T-cell (primary cell): ENCODE measurements around the gene TSPOAP1. TPM values are rescaled to one million over a fixed set of nuclear protein-coding genes. Genes with fewer than 3 reads are reported as not detected.
A peak's percentile ranks its signal among the peaks of the same experiment; 100 is the strongest.

Experiments
- ATAC-seq, 4 experiments: fragments of 200-7000 bp in 3 of 4; fragments of 150-1000 bp in 1 of 4; cut with Tn5 transposase; replicated peaks in 1 of 4; 1 replicate in 3 of 4; 2 replicates in 1 of 4; pipeline ENCODE4 v1.10.0; 2021; ENCODE audit warnings: moderate library complexity in 3 of 4, mild to moderate bottlenecking in 2 of 4, moderate number of reproducible peaks in 1 of 4
- CTCF ChIA-PET, 2 donors: fragments of 300-600 bp; sonication (Branson Sonifier 250); formaldehyde crosslinking; loops; one replicate each; lab custom pipeline; 2022; ENCODE audit warnings: antibody characterized with exemption in 2 of 2; lab: Charles Lee
- POLR2A ChIA-PET, 2 donors: fragments of 300-600 bp; sonication (Branson Sonifier 250); formaldehyde crosslinking; loops; one replicate each; lab custom pipeline; 2022; ENCODE audit warnings: antibody characterized with exemption in 2 of 2; lab: Charles Lee
- DNase-seq, 35 experiments: peaks; one replicate each; pipeline versions ENCODE4 v3.0.0 to v3.0.0-alpha.2; 2013 to 2023
- H3K27ac ChIP-seq: one replicate; pipeline ENCODE4 v1.5.1; 2013; ENCODE audit warnings: low read length
- H3K27me3 ChIP-seq, 2 experiments: replicated peaks in 1 of 2; 1 replicate in 1 of 2; 2 replicates in 1 of 2; pipeline versions ENCODE4 v1.6.1 to v1.7.0; 2013; ENCODE audit warnings: low read length in 1 of 2, mixed read lengths in 1 of 2; ENCODE audit not compliant: control insufficient read depth in 2 of 2, insufficient read depth in 2 of 2; ENCODE audit errors: extremely low read depth in 1 of 2
- H3K36me3 ChIP-seq, 2 donors: 1 replicate in 1 of 2; 2 replicates in 1 of 2; pipeline versions ENCODE4 v1.6.1 to v1.7.0; 2013; ENCODE audit warnings: low read length in 1 of 2; ENCODE audit not compliant: control insufficient read depth in 2 of 2, insufficient read depth in 1 of 2; ENCODE audit errors: extremely low read depth in 1 of 2
- H3K4me1 ChIP-seq, 2 experiments: 1 replicate in 1 of 2; 2 replicates in 1 of 2; pipeline versions ENCODE4 v1.6.1 to v1.7.0; 2013; ENCODE audit warnings: low read length in 2 of 2, mixed read lengths in 1 of 2; ENCODE audit not compliant: insufficient read depth in 2 of 2, control insufficient read depth in 1 of 2; ENCODE audit errors: extremely low read depth in 1 of 2
- H3K4me3 ChIP-seq, 2 donors: 1 replicate in 1 of 2; 2 replicates in 1 of 2; pipeline versions ENCODE4 v1.5.1 to v1.7.0; 2013; ENCODE audit warnings: mild to moderate bottlenecking in 2 of 2, low read length in 1 of 2, moderate library complexity in 1 of 2; ENCODE audit not compliant: control insufficient read depth in 1 of 2; ENCODE audit errors: extremely low read depth in 1 of 2
- H3K9me3 ChIP-seq: 2 replicates; pipeline ENCODE4 v1.7.0; 2013
- H3K27ac Mint-ChIP-seq, 2 donors: one replicate each; pipeline ENCODE4 v1.8.0; 2020 to 2021; ENCODE audit warnings: mild to moderate bottlenecking in 2 of 2, mixed read lengths in 2 of 2
- H3K27me3 Mint-ChIP-seq, 2 donors: one replicate each; pipeline ENCODE4 v1.8.0; 2021 to 2022; ENCODE audit warnings: mixed read lengths in 2 of 2
- H3K36me3 Mint-ChIP-seq: one replicate; pipeline ENCODE4 v1.8.0; 2021; ENCODE audit warnings: mixed read lengths
- H3K4me1 Mint-ChIP-seq, 3 donors: one replicate each; pipeline ENCODE4 v1.8.0; 2020 to 2022; ENCODE audit warnings: mixed read lengths in 3 of 3, mild to moderate bottlenecking in 1 of 3
- H3K4me3 Mint-ChIP-seq, 3 donors: one replicate each; pipeline ENCODE4 v1.8.0; 2020 to 2022; ENCODE audit warnings: mild to moderate bottlenecking in 3 of 3, mixed read lengths in 3 of 3, moderate library complexity in 3 of 3
- H3K9me3 Mint-ChIP-seq, 3 donors: one replicate each; pipeline ENCODE4 v1.8.0; 2020 to 2022; ENCODE audit warnings: mixed read lengths in 3 of 3
- WGBS: methylation state at CpG from one replicate; pipeline ENCODE4 v1.1.5; 2013; ENCODE audit warnings: missing lambda C conversion rate; ENCODE audit not compliant: insufficient coverage; 5-methylcytosine and 5-hydroxymethylcytosine counted together
- total RNA-seq, 35 experiments: library from RNA in 6 of 35; stranded (reverse) in 6 of 35; fragments of 120-200 nt in 1 of 35; gene quantifications; one replicate each; pipeline versions ENCODE4 v1.2.1 to v1.2.4 and lab custom pipeline; 2013 to 2026

TSPOAP1 gene
- total RNA-seq, 5 donors from 2014 or later (not counting 1 experiment from before 2014, with no cell fraction given) = 15.6 to 62.7 (median 19.9) TPM

- Histone ChIP-seq H3K36me3 (peaks cover 0 to 27% of the 10 kb centered on the region in 2 donors), H3K4me1 (peaks cover 2 to 13% of the 10 kb centered on the region in 2 experiments), H3K27me3 (no peaks in the 10 kb centered on the region), H3K4me3 (no peak overlapping the region), H3K9me3 (no peaks in the 10 kb centered on the region), H3K27ac (no peak overlapping the region)
- DNase-seq = no peak
- H3K4me3 Mint-ChIP-seq = no peak overlapping the region
- ChIA-PET CTCF (interaction anchor here (0.6 to 0.7 kb wide), 3 partner anchors 10 to 391 kb away, joined by 3 read pairs; partner anchors contain the start of gene RNF43 (in 1 of the 2)), POLR2A (interaction anchor here in 1 of 2 donors (0.6 kb wide), 1 partner anchor 129 kb away, joined by 4 read pairs; no protein-coding TSS in a partner anchor)
- no peaks in the 10 kb centered on the region for H3K9me3 Mint-ChIP-seq
- H3K4me1 Mint-ChIP-seq = peaks cover 15 to 29% (median 17%) of the 10 kb centered on the region in 3 donors
- H3K36me3 Mint-ChIP-seq = peaks cover 4% of the 10 kb centered on the region
- 97% methylated on average over 20 of the region's 22 CpGs for WGBS
- ATAC-seq = no peak
- H3K27ac Mint-ChIP-seq = no peak overlapping the region
- H3K27me3 Mint-ChIP-seq = no peaks in the 10 kb centered on the region
Observed at GRCh38 chr17:58357312-58358297, 29.0 kb upstream of the TSPOAP1 start.

DNA sequence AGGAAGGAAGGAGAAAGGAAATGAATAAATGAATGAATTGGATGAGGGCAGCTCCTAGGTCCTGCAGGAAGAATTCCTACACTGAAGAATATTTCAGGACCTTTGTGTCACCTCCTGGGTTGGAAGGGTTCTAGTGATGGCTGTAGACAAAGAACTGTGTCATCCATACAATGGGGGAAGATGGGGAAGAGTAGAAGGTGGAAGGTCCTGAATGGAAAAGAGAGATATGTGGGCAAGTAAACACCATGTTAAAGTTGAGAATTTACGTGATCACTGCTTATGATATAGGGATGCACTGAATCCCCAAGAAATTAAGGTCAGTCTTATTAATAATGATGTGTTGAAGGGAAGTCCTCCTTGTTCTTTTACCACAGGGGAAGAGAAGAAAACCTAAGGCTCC is 27.6 kb upstream of the TSPOAP1 start:
- H3K4me1 Mint-ChIP-seq = peaks cover 23 to 38% (median 25%) of the 10 kb centered on the region in 3 donors
- Histone ChIP-seq H3K4me1 (peaks cover 7 to 24% of the 10 kb centered on the region in 2 experiments), H3K36me3 (peaks cover 0 to 25% of the 10 kb centered on the region in 2 donors), H3K9me3 (no peaks in the 10 kb centered on the region), H3K27ac (no peak overlapping the region), H3K4me3 (no peak overlapping the region), H3K27me3 (no peaks in the 10 kb centered on the region)
- peak overlapping the region in 1 of 2 donors; percentile 7 for H3K27ac Mint-ChIP-seq
- POLR2A ChIA-PET = interaction anchor here (0.6 to 1.2 kb wide), 4 partner anchors 19 to 801 kb away, joined by 3 to 10 read pairs (median 4); no protein-coding TSS in a partner anchor
- H3K9me3 Mint-ChIP-seq = no peaks in the 10 kb centered on the region
- H3K36me3 Mint-ChIP-seq = peaks cover 5% of the 10 kb centered on the region
- ATAC-seq = no peak
- DNase-seq = no peak
- CTCF ChIA-PET = interaction anchor here (0.6 to 1.5 kb wide), 4 partner anchors 18 to 40 kb away, joined by 3 to 7 read pairs (median 4); no protein-coding TSS in a partner anchor
- H3K27me3 Mint-ChIP-seq = no peaks in the 10 kb centered on the region
- no CpG with 5 or more reads among the region's 1 CpG for WGBS
- no peak overlapping the region for H3K4me3 Mint-ChIP-seq

DNA sequence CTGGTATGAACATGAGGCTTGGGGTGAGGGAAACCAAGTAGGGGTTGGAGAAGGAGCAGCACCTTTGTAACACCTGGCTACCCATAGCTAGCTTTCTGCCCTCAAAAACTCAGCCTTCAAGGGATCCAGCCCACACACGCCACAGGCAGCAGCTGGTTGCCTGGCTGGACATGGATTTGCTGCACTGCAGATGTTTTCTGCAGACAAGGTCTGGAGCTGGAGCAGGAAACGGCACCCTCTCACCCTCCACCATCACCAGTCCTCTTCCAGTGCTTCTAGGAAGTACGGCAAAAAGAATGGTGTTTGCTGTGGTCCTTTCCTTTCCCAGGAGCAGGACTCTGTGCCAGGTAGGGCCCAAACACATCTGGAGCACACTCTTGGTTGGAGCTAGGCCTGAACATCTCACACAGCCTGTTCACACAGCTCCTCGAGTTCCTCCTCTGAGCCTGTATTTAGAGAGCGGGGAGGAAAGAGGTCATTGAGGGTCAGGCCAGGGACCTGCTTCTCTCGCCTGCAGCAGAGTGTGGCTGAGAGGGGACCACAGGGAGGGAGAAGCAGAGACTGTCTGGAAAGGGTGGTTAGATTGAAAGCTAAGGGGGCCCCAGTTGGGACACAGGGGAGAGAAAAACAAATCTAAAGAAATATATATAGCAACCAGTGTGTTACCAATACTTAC is 26.1 kb upstream of the TSPOAP1 start:
- H3K27me3 Mint-ChIP-seq = no peaks in the 10 kb centered on the region
- H3K36me3 Mint-ChIP-seq = peaks cover 6% of the 10 kb centered on the region
- H3K27ac ChIP-seq = no peak overlapping the region
- H3K27me3 ChIP-seq = no peaks in the 10 kb centered on the region
- DNase-seq (no peak), ATAC-seq (no peak)
- H3K9me3 ChIP-seq = no peaks in the 10 kb centered on the region
- peaks cover 30 to 44% (median 35%) of the 10 kb centered on the region in 3 donors for H3K4me1 Mint-ChIP-seq
- no peak overlapping the region for H3K4me3 ChIP-seq
- H3K4me1 ChIP-seq = peaks cover 11 to 28% of the 10 kb centered on the region in 2 experiments
- 90% methylated on average over 2 of the region's 6 CpGs for WGBS
- POLR2A ChIA-PET = no interaction called here
- CTCF ChIA-PET = interaction anchor here (0.6 to 1.5 kb wide), 3 partner anchors 37 to 107 kb away, joined by 3 to 5 read pairs (median 4); no protein-coding TSS in a partner anchor
- no peak overlapping the region for H3K4me3 Mint-ChIP-seq
- H3K36me3 ChIP-seq = peaks cover 0 to 29% of the 10 kb centered on the region in 2 donors
- H3K9me3 Mint-ChIP-seq = no peaks in the 10 kb centered on the region
- no peak overlapping the region for H3K27ac Mint-ChIP-seq

DNA sequence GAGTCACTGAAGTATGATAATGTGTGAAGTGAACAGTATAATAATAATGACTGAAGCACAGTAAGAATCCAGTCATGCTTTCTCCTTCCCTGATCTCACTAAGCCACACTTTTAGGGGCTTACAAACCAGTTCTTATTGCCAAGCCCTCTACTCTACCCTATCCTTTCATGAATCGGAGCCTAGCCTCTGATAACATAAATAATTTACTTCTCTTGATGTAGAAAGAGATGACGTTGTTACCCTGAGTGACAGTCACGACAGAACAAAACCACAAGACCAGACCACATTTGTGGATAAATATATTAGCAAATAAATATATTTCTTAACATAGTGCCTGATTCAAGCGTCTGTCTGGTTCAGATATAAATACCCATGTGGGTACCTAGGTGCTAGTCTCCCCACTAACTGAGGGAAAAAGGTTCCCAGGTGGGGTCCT is 24.8 kb upstream of the TSPOAP1 start:
- H3K4me3 Mint-ChIP-seq = peak overlapping the region; percentile 99 to 100 (median 100)
- H3K27me3 ChIP-seq = no peaks in the 10 kb centered on the region
- H3K27ac ChIP-seq = peak overlapping the region; percentile 77
- ChIA-PET POLR2A (interaction anchor here in 1 of 2 donors (0.6 kb wide), 1 partner anchor 25 kb away, joined by 3 read pairs; no protein-coding TSS in a partner anchor), CTCF (interaction anchor here (1.1 to 3.1 kb wide), 3 partner anchors 9 to 36 kb away, joined by 3 to 32 read pairs (median 5); no protein-coding TSS in a partner anchor)
- peaks cover 43 to 56% (median 47%) of the 10 kb centered on the region in 3 donors for H3K4me1 Mint-ChIP-seq
- H3K27ac Mint-ChIP-seq = peak overlapping the region; percentile 93 to 95
- WGBS = 80% methylated on average over 1 of the region's 4 CpGs
- H3K9me3 ChIP-seq = no peaks in the 10 kb centered on the region
- peak in 1 of 35 experiments; percentile 36 for DNase-seq
- peaks cover 14 to 29% of the 10 kb centered on the region in 2 experiments for H3K4me1 ChIP-seq
- peaks cover 0 to 41% of the 10 kb centered on the region in 2 donors for H3K36me3 ChIP-seq
- no peaks in the 10 kb centered on the region for H3K27me3 Mint-ChIP-seq
- ATAC-seq = no peak
- no peaks in the 10 kb centered on the region for H3K9me3 Mint-ChIP-seq
- peaks cover 19% of the 10 kb centered on the region for H3K36me3 Mint-ChIP-seq
- H3K4me3 ChIP-seq = no peak overlapping the region

GRCh38 chr17:58352596-58353388 is 24.2 kb upstream of the TSPOAP1 start:
- peak overlapping the region; percentile 99 to 100 (median 100) for H3K4me3 Mint-ChIP-seq
- POLR2A ChIA-PET = interaction anchor here (0.6 to 2.2 kb wide), 11 partner anchors 14 to 65 kb away, joined by 3 to 20 read pairs (median 4); partner anchors contain the start of gene RNF43 (in 1 of the 2)

More at GRCh38 chr17:58352596-58353388, 24.2 kb upstream of the TSPOAP1 start:
- peak overlapping the region; percentile 93 to 95 for H3K27ac Mint-ChIP-seq
- no peaks in the 10 kb centered on the region for H3K9me3 Mint-ChIP-seq
- H3K4me1 Mint-ChIP-seq = peaks cover 48 to 60% (median 54%) of the 10 kb centered on the region in 3 donors
- no peaks in the 10 kb centered on the region for H3K27me3 ChIP-seq
- H3K4me1 ChIP-seq = peaks cover 19 to 29% of the 10 kb centered on the region in 2 experiments
- H3K27ac ChIP-seq = peak overlapping the region; percentile 77
- peaks cover 23% of the 10 kb centered on the region for H3K36me3 Mint-ChIP-seq
- H3K36me3 ChIP-seq = peaks cover 0 to 48% of the 10 kb centered on the region in 2 donors
- WGBS = 2% methylated on average over 10 of the region's 26 CpGs
- peak overlapping the region; percentile 83 to 95 for H3K4me3 ChIP-seq
- DNase-seq (peak in 4 of 35 experiments; percentile 19 to 37 (median 28)), ATAC-seq (peak in 1 of 4 experiments; percentile 1)
- CTCF ChIA-PET = interaction anchor here (0.8 to 3.1 kb wide), 10 partner anchors 8 to 135 kb away, joined by 3 to 32 read pairs (median 6); partner anchors contain the start of genes HSF5 (in 1 of the 2) and RNF43 (in 1 of the 2)
- H3K9me3 ChIP-seq = no peaks in the 10 kb centered on the region
- no peaks in the 10 kb centered on the region for H3K27me3 Mint-ChIP-seq
